ENCODE data around the gene GFAP.
A peak's percentile ranks its signal among the peaks of the same experiment; 100 is the strongest.
"Not testable (repeated sequence)": the region's sequence is repeated elsewhere in the genome, so short reads cannot be mapped to it uniquely, and the experiment has no call there.

Gene GFAP

DNA sequence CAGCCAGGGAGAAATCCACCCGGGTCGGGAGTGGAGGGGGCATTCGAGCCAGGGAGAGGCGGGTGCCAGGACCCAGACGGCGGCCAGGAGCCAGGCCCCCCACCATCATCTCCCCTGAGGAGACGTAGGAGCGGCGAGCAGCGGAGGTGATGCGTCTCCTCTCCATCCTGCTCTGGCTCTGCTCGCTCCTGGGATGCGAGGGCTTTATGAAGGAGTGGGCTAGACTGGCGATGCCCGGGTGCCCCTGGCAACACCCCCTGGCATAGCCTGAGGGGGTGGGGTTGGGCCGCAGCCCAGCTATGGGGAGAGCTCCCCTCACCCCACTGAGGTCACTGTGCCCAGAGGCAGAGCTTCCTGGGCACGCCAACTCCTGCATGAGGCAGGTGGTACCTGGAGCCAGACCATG, at the start of gene GFAP:
TSS of gene GFAP (minus strand) at position 180 of the 406 bp plus-strand sequence. CDS start at position 166, 14 bp downstream.
- no peak for DNase-seq

DNA sequence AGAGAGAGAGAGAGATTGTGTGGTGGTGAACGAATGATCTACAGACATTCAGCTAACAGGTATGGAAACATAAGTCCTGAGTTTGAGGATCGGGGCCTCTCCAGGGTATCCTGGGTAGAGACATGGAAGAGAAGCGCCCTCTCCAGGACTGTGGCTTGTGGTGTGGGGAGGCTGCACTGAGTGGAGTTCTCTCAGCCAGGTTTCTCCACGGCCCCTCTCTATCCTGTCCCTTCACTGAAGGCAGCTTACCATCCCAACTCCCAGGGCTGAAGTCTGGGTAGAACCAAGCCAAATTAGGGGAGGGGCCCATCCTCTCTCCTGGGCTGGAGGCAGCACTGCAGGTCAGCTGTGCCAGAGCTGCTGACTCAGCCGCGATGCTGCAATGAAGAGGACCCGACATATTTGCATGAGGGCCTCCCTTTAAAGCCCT, 46.6 kb upstream of the GFAP start:
- DNase-seq = peak; percentile 13

DNA sequence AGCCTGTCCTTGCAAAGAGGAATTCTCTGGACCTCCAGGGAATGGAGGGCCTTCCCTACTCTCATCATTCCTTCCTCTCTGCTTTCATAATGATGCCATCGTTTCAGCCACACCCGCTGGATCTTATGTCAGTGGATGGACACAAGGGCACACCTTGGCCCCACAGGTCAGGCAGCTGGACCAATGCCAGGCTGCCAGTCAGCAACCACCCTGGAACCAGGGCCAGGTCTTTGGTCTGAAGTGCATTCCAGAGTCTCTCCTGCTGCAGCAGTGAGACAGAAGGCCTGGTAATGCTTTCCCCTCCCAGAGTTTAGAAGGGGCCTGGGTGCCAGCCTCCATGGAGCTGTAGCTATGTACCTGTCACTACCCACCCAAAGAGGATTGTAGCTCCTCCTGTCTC, 45.4 kb upstream of the GFAP start:
- DNase-seq = no peak

DNA sequence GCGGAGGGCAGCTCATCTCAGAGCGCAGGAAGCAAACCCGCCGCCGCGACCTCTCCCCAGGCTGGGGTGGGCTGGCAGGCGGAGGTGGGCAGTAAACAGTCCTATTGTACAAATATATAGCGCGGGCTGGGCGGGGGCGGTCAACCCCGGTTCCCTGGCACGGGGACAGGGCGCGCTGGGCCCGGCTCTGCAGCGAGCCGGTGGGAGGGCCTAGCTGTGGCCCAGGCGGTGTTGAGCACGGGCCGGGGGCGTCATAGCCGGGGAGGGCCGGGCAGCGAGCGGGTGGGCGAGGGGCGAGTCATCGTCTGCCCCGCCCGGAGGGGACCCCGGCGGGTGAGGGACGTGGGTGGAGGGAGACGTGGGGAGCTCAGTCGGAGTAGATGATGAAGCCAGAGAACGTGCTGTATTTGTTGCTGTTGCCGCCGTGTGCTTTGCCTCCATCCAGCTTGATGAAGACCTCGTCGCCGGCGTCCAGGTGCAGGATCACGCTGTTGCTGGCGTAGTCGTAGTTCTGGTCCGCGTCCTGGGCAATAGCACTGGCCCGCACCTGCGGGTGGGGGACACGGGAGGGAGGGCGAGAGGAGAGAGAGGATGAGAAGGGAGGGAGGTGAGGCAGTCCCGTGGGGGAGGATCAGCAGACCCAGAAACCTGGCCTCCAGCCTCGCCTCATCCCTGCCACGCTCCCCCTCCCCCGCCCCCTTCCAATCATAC, 44.7 kb upstream of the GFAP start:
- no peak for DNase-seq

DNA sequence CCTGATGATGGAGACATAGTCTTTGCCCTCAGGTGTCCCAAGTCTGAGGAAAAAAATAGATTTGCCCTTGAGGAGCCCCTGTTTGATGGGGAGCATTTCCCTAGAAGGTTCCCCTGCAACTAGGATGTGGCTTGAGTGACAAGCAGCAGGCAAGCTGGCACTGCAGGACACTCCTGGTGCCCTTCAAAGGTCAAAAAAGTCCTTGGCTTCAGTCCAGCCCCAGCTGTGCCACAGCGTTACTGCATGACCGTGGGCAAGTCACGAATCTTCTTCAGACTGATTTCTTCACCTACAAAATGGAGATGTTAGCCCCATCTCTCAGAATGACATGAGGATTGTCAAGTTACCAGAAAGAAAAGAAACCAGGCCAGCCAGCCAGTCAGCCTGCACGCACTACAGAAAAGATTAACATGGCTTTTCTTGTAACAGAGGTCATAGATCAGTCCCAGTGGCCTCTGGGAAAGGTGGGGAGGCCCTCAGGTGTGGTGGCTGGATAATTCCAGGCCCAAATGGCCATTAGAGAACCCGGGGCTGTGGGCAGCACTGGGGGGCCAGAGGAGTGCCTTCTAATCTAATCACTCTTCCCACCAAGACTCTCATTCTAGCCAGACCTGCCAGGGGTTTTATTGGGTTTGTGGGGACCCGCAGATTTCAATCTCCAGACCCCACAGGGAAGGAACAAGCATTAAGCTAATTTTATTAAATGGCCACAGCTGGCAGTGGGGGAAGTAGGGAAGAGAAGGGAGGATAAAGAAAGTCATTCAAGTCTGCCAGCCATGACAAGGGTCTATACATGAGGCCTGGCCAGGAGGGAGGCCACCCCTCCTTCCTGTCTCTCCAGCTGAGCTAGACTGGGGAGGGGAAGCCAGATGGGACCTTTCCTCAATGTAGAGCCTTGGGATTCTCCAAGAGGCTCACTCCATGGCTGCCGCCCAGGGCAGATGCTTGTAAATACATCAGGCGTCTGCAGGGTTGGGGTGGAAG, 42.0 kb upstream of the GFAP start:
- no peak for DNase-seq

DNA sequence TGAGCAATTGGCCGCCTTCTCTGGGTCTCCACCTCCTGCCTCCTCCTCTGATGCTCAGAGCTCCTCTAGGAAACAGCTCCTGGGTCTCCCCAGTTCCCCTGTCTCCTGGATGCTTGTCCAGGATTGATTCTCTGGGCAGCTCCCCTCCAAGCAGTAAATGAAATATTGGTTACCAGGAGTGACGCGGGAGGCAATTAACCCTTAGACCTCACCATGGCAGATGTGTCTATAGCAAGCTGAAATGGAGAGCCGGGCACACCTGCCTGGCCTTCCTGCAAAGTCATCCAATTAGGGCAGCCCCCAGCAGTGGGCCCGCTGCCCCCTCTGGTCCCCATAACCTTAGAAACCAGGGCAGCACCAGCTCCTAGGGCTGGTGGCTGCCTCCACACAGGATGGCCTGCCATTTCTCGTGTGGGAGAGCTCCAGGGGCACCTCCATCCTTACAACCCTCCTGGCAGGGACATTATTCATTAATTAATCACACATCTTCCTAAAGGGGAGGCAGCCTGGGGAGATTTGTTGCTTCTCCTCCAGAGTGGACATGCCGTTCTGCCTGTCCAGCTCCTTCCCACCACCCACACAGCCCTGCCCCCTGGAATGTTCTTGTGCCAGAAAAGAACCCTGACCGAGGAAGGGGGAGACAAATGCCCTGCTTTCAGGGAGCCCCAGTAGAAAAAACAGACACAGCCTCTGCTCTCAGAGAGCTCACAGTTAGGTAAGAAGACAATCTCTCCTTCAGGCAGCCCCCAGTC, 40.5 kb upstream of the GFAP start:
- no peak for DNase-seq

DNA sequence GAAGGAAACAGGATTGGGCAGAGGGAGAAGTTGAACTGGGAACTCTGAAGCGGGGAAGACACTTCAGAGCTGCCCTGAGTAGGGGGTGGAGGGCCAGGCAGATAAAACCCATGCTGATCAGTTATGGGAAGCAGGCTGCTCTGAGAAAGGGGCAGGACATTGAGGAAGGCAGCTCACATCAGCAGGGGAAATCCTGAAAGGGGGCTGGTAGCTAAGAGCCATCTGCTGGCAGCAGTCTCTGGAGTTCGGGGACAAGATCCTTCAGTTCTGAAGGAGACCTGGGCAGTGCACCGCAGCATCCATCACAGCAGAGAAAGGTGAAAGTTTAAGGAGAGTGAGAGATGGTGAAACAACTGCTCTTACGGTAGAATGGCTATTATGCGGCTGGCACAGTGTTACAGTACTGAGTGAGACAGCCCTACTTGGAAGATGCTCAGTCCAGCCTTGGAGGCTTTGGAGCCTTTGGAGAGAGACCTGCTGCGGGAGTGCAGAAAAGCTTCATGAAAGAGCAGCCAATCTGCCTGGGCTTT, 37.7 kb upstream of the GFAP start:
- no peak for DNase-seq

DNA sequence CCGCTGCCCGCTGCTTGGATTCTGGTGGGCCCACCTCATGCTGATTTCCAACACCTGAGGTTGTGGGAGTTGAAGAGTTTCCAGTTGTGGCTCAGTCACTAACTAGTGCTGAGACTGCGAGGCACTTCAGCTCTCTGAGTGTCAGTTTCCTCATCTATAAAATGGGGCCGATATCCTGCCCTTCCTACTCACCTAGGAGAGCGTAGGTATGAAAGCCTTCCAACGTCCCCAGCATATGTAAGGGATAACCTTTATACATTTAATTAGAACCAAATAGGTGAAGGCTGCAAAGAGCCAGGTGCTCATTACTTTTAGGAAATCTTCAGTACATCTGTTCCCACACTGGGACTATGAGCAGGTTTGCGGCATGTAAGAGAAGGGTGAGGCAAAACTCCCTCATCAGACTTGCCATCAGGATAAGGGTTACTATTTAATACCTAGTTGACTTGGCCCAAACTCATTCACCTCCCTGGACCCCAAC, 33.1 kb upstream of the GFAP start:
- DNase-seq = no peak

DNA sequence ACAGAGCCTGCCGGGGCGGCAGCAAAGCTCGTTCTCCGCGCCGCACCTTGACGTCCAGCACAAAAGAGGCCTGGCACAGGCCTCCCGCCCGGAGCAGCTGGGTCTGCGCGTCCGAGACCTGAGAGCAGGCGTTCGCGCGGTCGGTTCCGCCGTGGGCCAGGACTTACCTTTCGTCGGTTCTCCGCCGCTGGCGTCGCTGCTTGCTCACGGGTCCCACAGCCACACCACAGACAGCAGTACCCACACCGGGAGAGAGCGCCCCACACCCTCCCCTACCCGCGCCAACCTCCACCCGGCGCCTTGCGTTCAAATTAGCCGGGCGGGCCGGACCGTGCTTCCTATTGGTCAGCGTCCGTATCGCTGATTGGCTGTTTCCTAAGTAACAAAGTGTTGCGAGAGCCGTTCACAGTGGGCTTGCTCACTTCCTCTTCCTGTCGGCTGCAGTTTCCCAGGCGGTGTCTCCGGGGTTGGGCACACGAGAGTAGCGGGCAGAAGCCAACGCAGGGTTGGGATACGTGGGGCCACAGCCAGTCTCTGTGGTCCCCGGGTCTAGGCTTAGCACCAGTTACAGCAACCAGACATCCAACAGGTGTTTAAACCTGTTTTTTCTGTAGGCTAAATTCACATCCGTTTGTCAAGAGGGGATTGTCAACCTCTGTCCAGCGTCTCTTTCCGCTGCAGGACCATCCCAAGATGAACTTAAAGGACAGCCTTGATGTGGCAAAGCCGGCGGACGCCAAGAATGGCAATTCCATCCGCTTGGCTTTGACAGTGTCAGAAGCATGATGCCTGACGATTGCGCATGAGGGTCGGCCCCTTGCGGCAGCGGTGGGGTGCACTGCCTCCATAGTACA, 32.4 kb upstream of the GFAP start, which contains the start of gene KIF18B:
TSS of gene KIF18B (minus strand) at position 313 of the 854 bp plus-strand sequence. CDS start 11,429 bp downstream, outside the sequence.
- DNase-seq = peak; percentile 97

DNA sequence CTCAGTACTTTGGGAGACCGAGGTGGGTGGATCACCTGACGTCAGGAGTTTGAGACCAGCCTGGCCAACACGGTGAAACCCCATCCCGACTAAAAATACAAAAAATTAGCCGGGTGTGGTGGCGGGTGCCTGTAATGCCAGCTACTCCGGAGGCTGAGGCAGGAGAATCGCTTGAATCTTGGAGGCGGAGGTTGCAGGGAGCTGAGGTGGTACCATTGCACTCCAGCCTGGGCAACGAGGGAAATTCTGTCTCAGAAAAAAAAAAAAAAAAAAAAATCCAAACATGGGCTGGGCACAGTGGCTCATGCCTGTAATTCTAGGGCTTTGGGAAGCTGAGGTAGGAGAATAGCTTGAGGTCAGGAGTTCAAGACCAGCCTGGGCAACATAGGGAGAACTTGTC, 30.4 kb upstream of the GFAP start:
- DNase-seq = not testable (repeated sequence)

DNA sequence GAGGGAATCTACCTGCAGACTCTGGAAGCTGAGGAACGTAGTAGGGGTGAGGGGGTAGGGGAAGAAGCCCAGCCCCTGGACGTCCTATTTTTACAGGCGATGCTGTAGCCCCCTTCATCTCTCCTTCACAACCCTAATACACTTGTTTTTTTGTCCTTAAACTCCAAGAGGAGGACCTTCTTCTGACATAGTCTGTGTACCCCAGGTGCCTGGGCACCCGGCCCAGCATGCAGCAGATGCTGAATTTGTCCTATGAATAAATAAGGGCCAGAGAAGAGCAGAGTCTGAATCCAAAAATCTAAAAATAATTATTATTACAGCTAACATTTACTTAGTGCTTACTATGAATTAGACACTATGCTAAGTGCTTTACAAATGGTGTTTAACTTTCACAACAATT, 27.2 kb upstream of the GFAP start:
- peak; percentile 29 for DNase-seq

DNA sequence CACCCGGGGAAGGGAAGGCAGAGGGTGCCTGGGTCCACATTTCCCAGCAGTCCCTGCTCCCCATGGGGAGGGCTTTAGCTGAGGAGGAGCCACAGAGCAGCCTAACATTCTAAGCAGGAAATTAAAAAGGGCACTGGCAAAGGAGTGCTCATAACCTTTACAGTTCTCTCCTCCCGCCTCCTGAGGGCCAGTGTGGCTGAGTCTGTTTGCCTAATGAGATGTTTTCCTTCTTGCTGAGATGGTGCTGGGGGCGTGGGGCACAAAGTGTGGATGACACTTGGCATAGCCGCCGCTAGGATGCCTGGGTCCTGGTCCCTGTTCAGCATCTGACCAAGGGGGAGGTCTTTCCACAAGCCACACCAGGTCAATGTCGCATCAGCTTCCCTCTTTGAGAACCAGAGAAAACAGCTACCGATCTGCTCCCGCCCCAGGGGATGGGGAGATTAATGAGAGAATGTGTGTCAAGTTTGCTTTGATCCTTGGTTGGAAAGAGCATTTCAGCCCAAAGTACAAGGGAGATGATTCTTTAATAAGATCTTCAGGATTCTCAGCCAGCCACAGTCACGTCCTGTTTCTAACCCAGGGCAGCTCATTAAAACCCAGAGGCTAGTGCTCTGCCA, 26.5 kb upstream of the GFAP start:
- no peak for DNase-seq

DNA sequence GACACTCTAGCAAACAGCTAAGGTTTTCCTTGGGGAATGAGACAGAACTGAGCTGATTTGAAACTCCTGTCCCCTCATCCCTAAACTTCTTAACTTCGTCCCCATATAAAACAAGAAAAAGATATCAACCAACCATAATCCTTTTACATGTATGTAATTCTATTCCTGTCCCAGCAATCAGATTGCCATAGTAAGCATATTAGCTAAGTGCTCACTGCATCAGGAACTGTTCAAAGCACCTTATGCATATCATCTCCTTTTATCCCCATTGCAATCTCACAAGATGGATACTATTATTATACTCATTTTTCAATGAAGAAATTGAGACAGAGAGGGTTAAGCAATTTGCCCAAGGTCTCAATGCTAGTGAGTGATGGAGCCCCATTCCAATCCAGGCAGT, 25.5 kb upstream of the GFAP start:
- no peak for DNase-seq

DNA sequence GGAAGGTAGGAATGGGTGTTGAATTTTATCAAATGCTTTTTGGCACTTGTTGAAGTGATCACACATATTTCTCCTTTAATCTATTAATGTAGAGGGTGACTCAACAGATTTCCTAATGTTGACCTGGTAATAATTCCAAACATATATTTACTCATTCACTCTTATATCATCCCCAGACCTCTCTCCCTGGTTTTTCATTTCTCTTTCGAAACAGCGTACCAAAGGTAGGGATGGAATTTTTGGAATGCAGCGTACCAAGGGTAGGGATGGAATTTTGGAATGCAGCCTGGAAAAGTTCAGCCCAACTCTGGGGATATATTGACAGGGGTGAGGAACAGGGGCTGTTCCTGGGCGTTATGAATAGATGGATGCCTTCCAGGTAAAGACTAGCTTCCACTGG, 25.0 kb upstream of the GFAP start:
- no peak for DNase-seq

DNA sequence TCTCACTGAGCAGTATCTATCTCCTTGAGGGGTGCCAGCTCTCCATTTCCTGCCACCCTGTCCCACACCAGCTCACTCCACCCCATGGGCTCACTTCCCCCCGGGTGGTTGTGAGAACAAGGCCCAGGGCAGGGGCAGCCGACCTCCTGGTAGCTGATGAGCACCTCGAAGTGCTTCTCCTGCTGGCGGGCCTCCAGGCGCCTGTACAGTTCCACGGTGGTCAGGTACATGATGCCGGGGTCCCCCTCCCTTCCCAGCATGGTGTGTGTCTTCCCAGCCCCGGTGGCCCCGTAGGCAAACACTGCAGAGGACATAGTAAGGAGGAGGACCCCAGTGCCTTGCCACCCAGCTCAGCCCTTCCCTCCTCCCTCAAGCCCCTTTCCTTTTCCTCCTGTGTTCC, 19.8 kb upstream of the GFAP start:
- no peak for DNase-seq

DNA sequence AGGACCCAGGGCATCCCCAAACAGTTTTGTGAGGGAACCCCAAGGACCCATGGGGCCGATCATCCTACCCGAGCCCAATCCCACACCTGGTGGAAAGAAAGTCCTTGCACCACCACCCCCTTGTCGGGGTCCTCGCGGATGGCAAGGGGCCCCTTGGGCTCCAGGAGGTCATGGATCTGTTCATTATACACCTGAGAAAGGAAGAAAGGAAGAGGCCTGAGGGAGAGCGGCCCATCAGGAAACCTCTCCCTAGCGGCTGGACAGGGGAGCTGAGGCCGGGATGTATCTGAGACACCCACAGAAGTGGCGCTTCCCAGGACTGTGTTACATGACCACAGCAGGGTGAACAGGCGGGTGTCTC, 19.4 kb upstream of the GFAP start:
- DNase-seq = no peak

DNA sequence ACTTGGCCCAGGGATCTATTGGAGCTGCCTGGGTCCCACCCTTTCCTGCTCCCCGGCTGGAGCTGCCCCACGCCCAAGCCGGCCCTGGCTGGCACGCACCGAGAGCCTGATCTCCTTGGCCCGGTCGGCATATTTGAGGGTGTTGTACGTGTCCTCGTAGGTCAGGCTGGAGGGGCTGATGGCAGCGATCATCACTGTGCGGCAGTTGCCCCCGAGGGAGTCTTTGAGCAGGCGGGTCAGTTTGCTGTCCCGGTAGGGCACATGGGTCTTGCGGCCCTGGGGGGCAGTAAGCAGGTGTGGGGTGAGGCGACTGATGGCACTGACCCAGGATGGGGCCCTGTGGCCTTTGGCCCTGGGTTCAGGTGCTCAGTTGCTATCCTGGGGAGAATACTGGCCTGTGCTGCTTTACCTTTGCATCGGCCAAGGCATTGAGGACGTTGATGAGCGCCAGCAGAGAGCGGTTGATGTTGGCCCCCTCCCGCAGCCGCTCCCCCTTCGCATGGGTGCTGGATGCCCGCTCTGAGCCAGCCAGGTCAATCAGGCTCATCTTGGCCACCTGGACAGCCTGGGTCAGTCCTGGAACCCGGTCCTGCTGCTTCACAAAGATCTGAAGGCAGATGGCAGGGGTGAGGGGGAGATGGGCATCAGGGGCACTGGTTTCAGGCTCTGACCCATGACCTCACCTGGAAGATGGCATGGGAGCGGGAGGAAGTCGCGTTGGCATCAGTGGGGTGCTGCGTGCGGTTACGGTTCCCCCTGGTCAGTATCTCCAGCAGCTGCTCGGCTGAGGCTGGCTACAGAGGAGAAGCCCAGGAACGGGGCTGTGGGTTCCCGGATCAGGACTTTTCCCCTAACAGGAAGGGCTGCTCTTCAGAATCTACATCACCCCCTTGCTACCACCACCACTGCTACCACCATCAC, 18.8 kb upstream of the GFAP start:
- DNase-seq = no peak

DNA sequence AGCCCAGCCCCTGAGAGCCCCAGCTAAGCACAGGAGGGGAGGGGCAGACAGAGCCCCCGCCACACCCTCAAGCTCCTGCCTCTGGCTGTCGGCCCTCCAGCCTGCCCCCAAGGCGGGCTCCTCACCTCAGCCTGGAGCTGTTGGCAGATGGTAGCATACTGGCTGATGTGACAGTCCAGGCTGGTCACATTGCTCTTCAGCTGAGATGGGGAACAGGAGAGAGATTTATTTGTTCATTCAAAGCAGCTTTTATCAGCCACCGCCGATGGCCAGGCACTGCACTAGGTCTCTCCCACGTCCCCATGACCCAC, 17.4 kb upstream of the GFAP start:
- DNase-seq = no peak

DNA sequence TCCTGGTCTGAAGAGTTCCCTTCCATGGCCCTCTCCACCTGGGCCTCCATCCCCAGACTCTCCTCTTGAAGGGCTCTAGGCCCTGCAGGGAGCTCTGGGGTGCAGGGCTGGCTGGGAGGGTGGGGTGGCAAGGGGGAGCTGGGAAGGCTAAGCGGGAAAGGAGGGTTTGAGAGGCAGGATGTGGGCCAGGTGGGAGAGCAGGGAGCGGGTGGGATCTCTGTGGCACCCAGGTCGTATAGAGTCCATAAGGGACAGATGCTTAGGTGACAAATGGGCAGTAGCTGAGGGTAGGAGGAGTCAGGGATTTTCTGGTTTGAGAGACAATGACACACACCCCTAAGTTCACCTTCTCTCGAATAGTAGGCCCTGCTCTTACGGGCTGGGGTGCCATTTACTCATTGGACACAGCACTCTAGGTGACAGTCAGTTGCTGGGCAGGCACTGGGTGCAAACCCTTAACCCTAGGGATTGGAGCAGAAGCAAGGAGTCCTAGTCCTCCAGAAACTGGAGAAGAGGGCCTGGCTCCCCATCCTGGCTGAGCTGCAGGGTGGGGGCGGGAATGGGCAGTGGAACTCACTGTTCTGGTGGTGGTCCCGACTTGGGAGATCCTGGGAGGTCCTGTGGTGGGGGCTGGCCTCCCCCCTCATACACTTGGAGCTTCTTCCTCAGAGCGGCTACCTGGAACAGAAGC, 16.9 kb upstream of the GFAP start:
- DNase-seq = no peak

DNA sequence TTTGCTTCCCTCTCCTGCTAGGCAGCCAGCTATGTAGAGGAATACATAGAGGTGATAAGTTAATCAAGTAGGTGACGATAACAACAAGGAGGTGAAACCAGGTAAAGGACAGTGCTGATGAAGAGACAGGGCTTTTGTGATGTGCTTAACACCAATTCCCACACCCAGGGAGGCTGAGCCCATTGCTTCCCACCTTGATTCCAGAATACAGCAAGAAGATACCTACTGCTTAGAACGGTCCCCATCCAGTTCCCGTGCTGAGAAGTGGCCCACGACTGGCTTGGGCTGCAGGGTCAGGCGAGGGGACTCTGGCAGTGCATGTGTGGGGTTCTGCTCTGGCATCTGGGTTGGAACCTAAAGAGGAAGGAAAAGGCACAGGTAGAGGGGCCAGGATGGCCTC, 16.1 kb upstream of the GFAP start:
- DNase-seq = no peak
